Stimulated activated CD4-positive, alpha-beta T cell treated with anti-CD3 and anti-CD28 coated beads, Interleukin-2, amount 100 ng/mL, for 4 hours (primary cell): ENCODE results near the gene EOGT.

Source experiments
- DNase-seq: peaks from one replicate; pipeline ENCODE4 v3.0.0-alpha.2; 2020; ENCODE audit warnings: low read depth

Gene EOGT

DNA sequence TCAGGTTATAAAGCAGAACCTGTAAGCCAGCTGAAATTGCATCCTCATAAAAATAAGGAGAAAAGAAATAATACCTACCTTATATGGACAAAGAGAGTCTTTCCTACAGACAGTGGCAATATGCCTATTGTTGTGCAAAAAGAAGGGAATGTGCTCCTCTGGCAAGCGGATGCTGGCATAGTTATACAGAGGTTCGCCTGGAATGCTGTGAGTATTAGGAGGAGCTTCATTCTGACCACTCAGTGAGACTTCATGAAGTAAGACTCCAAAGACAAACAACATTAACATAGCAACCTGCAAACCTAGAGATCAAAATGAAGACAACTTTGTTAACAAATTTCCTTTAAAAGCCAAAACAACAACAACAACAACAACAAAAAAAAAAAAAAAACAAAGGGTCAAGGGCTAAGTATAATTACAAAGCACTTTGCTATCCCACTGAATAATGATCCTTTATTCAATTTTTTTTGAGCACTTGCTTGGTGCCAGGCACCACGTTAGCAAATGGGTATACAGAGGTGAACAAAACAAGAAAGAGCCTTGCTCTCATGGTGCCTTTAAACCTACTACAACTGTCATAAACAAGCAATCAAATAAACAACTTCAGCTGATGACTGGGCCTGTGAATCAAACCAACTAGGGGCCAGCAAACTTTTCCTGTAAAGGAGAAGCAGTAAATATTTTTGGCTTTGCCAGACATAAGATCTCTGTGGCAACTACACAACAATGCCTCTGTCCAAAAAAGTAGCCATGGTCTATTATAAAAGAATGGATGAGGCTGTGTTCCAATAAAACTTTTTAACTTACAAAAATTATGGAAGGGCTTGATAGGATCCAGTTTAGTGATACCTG, 3.7 kb downstream of the EOGT start:
- DNase-seq = no peak

GRCh38 chr3:69008980-69009379, 4.5 kb downstream of the EOGT start:
- no peak for DNase-seq

- no peak for DNase-seq
These were observed 7.5 kb downstream of the EOGT start for GRCh38 chr3:69005791-69006482.

- no peak for DNase-seq
These were observed 8.3 kb downstream of the EOGT start for GRCh38 chr3:69005071-69005790.

GRCh38 chr3:69004138-69004537, 9.3 kb downstream of the EOGT start:
- no peak for DNase-seq

GRCh38 chr3:68999605-69000004, 13.9 kb downstream of the EOGT start:
- DNase-seq = no peak

DNA sequence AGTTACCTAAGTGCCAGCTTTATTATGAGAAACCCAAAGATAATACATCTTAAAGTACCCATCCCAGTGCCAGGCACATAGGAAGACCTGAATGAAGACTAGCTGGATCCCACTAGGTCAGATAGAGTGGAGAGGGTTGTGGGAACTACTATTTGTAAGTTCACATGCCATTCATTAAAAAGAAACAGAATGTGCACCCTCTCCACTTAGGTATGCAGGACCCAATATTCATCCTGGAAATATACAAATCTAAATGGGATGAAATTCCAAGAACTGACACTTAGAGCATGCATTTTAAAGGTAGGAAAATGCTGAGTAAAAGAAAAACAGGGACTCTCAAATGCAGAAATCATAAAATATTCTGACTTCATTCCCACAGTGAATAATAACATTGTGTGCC, 14.3 kb downstream of the EOGT start:
- DNase-seq = no peak

GRCh38 chr3:68997887-68998286, 15.6 kb downstream of the EOGT start:
- no peak for DNase-seq

DNA sequence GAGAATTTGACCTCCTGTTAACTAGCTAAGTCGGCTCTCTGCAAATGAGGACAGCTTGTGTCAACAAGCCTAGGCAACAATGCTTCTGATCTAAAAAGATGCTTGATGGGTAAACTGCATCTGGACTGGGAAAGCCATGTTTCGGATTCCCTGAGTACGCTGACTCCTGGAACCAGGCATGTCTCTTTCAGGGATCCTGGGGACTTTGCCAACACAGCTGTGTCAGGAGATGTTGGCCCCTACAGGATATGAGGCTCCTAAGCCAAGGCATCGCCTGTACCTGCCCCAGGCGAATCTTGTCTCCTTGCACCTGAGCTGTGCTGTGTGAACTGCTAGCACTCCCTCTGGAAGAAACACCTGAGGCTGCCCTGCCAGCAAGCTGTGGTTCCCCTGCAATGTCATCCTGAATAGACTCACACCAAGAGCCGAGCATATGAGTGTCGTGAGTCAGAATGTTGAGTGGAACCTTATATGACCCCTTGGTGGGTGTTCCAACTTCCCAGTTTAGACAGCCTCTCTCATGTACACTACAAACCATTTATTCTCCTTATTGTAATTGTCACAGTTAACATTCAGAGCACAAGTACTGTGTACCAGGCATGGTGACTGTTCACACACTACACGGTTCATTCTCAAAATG, 17.0 kb downstream of the EOGT start:
- no peak for DNase-seq

GRCh38 chr3:68988740-68989139, 24.7 kb downstream of the EOGT start:
- DNase-seq = no peak

- DNase-seq = no peak
These were observed 26.2 kb downstream of the EOGT start for GRCh38 chr3:68987322-68987721.

- no peak for DNase-seq
These were observed 26.8 kb downstream of the EOGT start for GRCh38 chr3:68986496-68987208.

GRCh38 chr3:68985146-68985790, 28.2 kb downstream of the EOGT start:
- no peak for DNase-seq

DNA sequence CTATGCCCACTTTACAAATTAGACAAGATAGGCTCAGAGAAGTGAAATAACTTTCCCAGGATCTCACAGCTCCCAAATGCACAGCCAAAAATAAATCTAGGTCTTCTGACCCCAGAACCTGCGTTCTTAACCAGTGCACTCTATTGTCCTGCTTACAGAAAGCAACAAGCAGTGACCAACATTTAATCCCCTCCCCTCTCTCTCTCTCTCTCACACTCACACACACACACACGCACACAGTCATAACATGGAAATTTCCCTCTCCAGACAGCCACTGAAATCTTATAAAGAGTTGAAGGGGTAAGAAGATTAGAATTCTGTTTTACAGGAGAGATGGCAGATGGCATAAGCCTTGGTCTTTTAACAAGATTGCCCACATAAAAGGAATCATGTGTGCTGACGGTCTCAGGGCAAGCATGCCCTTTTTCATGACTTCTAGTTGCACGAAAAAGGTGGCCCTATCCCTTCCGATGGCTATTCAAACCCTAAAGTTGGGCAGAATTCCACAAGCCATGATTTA, 29.4 kb downstream of the EOGT start:
- no peak for DNase-seq

- DNase-seq = no peak
These were observed 35.9 kb downstream of the EOGT start for GRCh38 chr3:68977486-68978167.

DNA sequence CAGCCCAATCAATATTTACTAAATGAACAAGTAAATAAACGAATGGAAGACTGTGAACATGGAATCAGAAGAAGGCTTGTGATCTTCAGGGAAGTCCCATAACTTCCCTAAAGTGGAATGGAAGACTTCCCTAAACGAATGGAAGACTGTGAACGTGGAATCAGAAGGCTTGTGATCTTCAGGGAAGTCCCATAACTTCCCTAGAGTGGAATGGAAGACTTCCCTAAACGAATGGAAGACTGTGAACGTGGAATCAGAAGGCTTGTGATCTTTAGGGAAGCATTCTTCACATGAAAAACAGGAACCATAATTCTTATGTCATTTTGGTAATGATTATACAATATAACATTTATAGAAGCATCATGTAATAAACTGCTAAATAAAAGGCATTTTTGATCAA, 38.8 kb downstream of the EOGT start:
- no peak for DNase-seq

DNA sequence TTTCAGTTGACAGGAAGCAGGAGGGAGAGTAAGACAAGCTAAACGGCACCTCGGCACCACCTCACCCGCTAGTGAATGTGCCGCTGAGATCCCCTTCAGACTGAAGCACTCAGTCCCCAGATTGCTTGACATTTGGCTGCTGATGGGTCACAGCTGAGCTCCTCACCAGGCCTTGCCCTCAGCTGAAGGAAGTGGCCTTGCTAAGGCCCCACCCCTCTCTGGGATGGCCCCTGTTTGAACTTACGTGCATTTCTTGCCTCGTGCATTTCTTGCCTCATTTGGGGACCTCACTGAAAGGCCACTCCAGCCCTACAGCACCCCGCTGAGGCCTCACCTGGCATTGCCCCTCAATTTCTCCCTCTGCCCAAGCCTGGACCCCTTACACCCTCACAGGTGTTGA, 39.8 kb downstream of the EOGT start:
- DNase-seq = no peak

- DNase-seq = no peak
These were observed 41.0 kb downstream of the EOGT start for GRCh38 chr3:68972358-68972979.

DNA sequence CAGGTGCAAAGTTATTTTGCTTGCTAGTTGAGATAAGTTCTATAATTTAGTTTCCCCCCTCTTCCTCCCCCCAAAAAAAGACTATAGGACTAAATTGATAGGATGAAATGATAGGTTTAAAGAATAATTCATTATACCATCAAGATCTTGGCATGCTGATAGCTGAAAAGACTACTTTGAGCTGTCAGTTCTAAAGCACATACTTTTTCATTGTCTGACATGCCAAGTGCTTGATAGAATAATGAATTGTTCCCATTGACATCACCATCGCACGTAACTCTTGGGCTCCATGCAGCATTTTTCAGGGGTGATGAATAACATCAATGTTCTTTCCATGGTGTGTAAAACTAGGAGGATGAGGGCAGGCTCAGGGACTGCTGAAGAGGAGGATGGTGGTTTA, 48.8 kb downstream of the EOGT start:
- DNase-seq = no peak

- no peak for DNase-seq
These were observed 49.6 kb downstream of the EOGT start for GRCh38 chr3:68963891-68964290.
